MCF 10A (cell line): ENCODE data around the gene SMIM22. TPM values are rescaled to one million over a fixed set of nuclear protein-coding genes. Genes with fewer than 3 reads are reported as not detected.

Source experiments
- Bru-seq: library from RNA; stranded (reverse); fragments of 400-500 nt; gene quantifications from one replicate; lab custom pipeline; 2021; lab: Mats Ljungman, UMichigan
- BruChase-seq, 2 experiments: library from RNA; stranded (reverse); fragments of 400-500 nt; gene quantifications; one replicate each; lab custom pipeline; 2021; lab: Mats Ljungman, UMichigan
- BruUV-seq: library from RNA; stranded (reverse); fragments of 400-500 nt; replicated peaks from 2 replicates; lab custom pipeline; 2021; lab: Mats Ljungman, UMichigan
- CTCF ChIA-PET: fragments of 300-600 bp; sonication (Branson Sonifier 250); formaldehyde crosslinking; extraction: SDS; loops from one replicate; lab custom pipeline; 2021; ENCODE audit warnings: antibody characterized with exemption, inconsistent platforms; lab: Yijun Ruan, JAX
- POLR2A ChIA-PET: fragments of 300-600, 350-650 bp; sonication (Branson Sonifier 250); formaldehyde crosslinking; extraction: SDS; loops from one replicate; lab custom pipeline; 2020; ENCODE audit warnings: antibody characterized with exemption, inconsistent platforms; lab: Yijun Ruan, JAX
- DNase-seq: peaks from one replicate; pipeline ENCODE4 v3.0.0-alpha.2; 2018; ENCODE audit not compliant: unreplicated experiment
- H3K27ac Mint-ChIP-seq: one replicate; pipeline ENCODE4 v1.8.0; 2022; ENCODE audit warnings: mild to moderate bottlenecking, low read depth, mixed read lengths; ENCODE audit not compliant: unreplicated experiment
- H3K27me3 Mint-ChIP-seq: one replicate; pipeline ENCODE4 v1.8.0; 2022; ENCODE audit warnings: mixed read lengths; ENCODE audit not compliant: insufficient read depth, unreplicated experiment
- H3K36me3 Mint-ChIP-seq: one replicate; pipeline ENCODE4 v1.8.0; 2022; ENCODE audit warnings: mild to moderate bottlenecking, moderate library complexity, mixed read lengths; ENCODE audit not compliant: insufficient read depth, unreplicated experiment
- H3K4me1 Mint-ChIP-seq: one replicate; pipeline ENCODE4 v1.8.0; 2022; ENCODE audit warnings: mixed read lengths; ENCODE audit not compliant: insufficient read depth, unreplicated experiment
- H3K4me3 Mint-ChIP-seq: one replicate; pipeline ENCODE4 v1.8.0; 2022; ENCODE audit warnings: mild to moderate bottlenecking, moderate library complexity, mixed read lengths; ENCODE audit not compliant: unreplicated experiment
- H3K9me3 Mint-ChIP-seq: one replicate; pipeline ENCODE4 v1.8.0; 2022; ENCODE audit warnings: mixed read lengths; ENCODE audit not compliant: unreplicated experiment
- intact Hi-C: fragments of 100-400 bp; cut with micrococcal nuclease; formaldehyde crosslinking; loops from 2 replicates; pipeline ENCODE4 v1.14.1; 2022
- long read RNA-seq: library from polyadenylated mRNA; stranded (forward); transcript quantifications from one replicate; pipeline ENCODE4 v2.0.0, GENCODE V29; 2022
- total RNA-seq: library from RNA; stranded (reverse); gene quantifications from 2 replicates; pipeline ENCODE4 v1.2.3, GENCODE V29; 2022
- TF ChIP-seq, protein P1 (sequence below): fragments of 200-600 bp; IDR thresholded peaks from one replicate; pipeline ENCODE4 v1.8.0; 2022; ENCODE audit warnings: antibody characterized with exemption, mild to moderate bottlenecking; ENCODE audit not compliant: unreplicated experiment

SMIM22 gene, protein sequence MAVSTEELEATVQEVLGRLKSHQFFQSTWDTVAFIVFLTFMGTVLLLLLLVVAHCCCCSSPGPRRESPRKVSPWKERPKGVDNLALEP
- 2.2 and 2.4 TPM in 2 replicates for total RNA-seq
- Bru-seq, nascent RNA, result percentile 10 among the genes with signal in this experiment
- not detected for BruChase-seq, experiment 1, labeled RNA remaining after a 6-hour chase
- BruChase-seq, experiment 2, labeled RNA remaining after a 2-hour chase, result not detected
- long read RNA-seq, partial matches to known transcripts, result 0 of 1 reads
- long read RNA-seq, other reads (novel, unspliced or antisense), result 0 of 1 reads

DNA sequence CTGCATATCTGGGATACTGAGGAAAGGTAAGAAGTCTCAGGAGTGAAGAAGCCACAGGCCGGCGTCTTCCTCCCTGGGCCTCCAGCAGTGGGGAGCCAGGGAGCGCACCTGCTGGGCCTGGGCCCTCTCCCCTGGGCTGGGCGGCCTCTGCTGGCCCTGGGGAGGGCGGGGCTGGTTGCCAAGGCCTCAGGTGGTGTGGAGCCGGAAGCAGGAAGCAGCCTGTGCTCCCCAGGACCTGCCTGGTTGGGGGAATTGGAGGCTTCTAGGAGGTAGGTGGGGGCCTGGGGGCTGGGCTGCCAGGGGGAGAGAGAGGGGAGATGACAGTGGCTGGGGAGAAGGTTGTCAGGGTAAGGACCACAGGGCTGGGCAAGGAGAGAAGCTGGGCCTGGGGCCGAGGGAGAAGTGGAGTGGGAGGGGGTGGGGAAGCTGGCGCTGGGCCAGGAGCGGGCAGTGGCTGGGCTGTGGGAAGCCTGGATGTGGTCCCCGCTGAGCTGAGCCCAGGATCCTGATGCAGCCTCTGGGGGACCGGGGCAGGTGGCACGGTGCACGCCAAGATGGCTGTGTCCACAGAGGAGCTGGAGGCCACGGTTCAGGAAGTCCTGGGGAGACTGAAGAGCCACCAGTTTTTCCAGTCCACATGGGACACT is at the start of gene SMIM22:
TSS of gene SMIM22 (plus strand) at position 189 of the 647 bp plus-strand sequence. CDS start at position 555, 366 bp downstream.
- Mint-ChIP-seq H3K9me3 (no peaks in the 10 kb centered on the region), H3K27ac (no peak within 1 kb of the TSS), H3K36me3 (no peaks in the 10 kb centered on the region), H3K4me3 (no peak within 1 kb of the TSS), H3K27me3 (no peaks in the 10 kb centered on the region), H3K4me1 (peaks cover under 1% of the 10 kb centered on the region)
- TF ChIP-seq, protein P1, sequence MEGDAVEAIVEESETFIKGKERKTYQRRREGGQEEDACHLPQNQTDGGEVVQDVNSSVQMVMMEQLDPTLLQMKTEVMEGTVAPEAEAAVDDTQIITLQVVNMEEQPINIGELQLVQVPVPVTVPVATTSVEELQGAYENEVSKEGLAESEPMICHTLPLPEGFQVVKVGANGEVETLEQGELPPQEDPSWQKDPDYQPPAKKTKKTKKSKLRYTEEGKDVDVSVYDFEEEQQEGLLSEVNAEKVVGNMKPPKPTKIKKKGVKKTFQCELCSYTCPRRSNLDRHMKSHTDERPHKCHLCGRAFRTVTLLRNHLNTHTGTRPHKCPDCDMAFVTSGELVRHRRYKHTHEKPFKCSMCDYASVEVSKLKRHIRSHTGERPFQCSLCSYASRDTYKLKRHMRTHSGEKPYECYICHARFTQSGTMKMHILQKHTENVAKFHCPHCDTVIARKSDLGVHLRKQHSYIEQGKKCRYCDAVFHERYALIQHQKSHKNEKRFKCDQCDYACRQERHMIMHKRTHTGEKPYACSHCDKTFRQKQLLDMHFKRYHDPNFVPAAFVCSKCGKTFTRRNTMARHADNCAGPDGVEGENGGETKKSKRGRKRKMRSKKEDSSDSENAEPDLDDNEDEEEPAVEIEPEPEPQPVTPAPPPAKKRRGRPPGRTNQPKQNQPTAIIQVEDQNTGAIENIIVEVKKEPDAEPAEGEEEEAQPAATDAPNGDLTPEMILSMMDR, result no peak
- ChIA-PET CTCF (no interaction called here), POLR2A (interaction anchor here (0.5 kb wide), 1 partner anchor 241 kb away, joined by 3 read pairs; no protein-coding TSS in a partner anchor)
- no TSS peak for BruUV-seq
- no peak for DNase-seq
- intact Hi-C loops, result no loop called here

DNA sequence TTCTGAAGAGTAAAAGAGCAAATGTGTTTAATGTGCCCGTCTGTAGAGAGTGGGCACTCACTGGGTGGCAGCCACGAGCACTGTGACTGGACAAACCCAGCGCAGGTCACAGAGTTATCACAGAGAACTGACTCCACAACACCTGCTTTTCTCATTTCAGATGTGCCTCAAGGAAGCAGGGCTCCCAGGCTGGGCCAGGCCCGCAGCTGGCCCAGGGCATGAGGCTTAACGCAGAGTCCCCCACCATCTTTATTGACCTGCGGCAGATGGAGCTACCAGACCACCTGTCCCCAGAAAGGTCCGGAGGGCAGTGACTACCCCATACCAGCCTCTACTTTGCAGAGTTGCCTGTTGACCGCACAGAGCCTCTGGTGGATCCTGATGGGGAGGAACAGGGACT is 49.0 kb upstream of the SMIM22 start:
- ChIA-PET CTCF (interaction anchor here (0.5 to 0.8 kb wide), 2 partner anchors 14 to 129 kb away, joined by 3 to 4 read pairs; no protein-coding TSS in a partner anchor), POLR2A (interaction anchor here (0.6 to 4.0 kb wide), 3 partner anchors 12 to 282 kb away, joined by 3 to 12 read pairs (median 5); partner anchors contain the start of genes ANKS3, DNAAF8 and ZNF500)
- TF ChIP-seq, protein P1, result no peak
- peaks cover 20% of the 10 kb centered on the region for H3K36me3 Mint-ChIP-seq
- BruUV-seq, result no TSS peak
- DNase-seq, result no peak
- no peak overlapping the region for H3K27ac Mint-ChIP-seq
- no peaks in the 10 kb centered on the region for H3K4me1 Mint-ChIP-seq
- no peaks in the 10 kb centered on the region for H3K27me3 Mint-ChIP-seq
- no peaks in the 10 kb centered on the region for H3K9me3 Mint-ChIP-seq
- no peak overlapping the region for H3K4me3 Mint-ChIP-seq
- intact Hi-C loops, result no loop called here

DNA sequence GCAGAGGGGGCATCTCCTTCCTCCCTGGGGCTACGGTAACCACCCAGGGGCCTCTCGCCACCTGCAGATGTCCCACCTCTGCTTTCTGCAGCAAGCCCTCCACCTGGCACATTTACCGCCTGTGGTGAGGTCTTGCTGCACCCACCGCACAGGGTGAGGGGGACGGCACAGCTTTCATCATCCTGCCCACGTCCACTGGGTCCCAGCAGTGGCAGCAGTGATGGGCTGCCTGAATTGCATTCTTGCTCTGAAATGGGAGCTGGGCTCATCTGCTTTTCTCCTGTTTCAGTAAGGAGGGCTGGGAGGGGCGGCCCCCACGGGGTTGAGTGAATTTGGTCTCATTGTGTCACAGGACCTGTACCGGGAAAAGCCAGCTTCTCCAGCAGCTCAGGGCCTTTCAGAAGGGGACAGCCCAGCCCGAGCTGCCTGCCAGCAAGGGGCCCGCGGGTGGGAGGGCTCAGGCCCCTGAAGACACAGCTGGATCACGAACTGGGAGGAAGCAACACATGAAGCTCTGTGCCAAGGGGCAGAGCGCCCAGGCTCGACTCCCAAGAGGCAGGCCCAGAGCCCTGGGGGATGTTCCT is 48.1 kb upstream of the SMIM22 start:
- TF ChIP-seq, protein P1, result no peak
- DNase-seq, result no peak
- Mint-ChIP-seq H3K27ac (no peak overlapping the region), H3K9me3 (no peaks in the 10 kb centered on the region), H3K4me3 (no peak overlapping the region), H3K27me3 (no peaks in the 10 kb centered on the region), H3K36me3 (peaks cover 27% of the 10 kb centered on the region), H3K4me1 (no peaks in the 10 kb centered on the region)
- no TSS peak for BruUV-seq
- POLR2A ChIA-PET, result interaction anchor here (0.6 to 4.0 kb wide), 4 partner anchors 13 to 283 kb away, joined by 3 to 12 read pairs (median 4); partner anchors contain the start of genes ANKS3, DNAAF8 and ZNF500
- CTCF ChIA-PET, result interaction anchor here (0.5 to 1.7 kb wide), 3 partner anchors 9 to 209 kb away, joined by 4 to 5 read pairs (median 4); no protein-coding TSS in a partner anchor
- intact Hi-C loops, result no loop called here
